Heart right ventricle (tissue), 16 donors: Measurements from ENCODE around the gene SMC6. TPM values are rescaled to one million over a fixed set of nuclear protein-coding genes. Genes with fewer than 3 reads are reported as not detected.

Experiments
- ATAC-seq, 8 donors: fragments of 200-7000 bp; cut with Tn5 transposase; one replicate each; pipeline ENCODE4 v1.9.1; 2020; ENCODE audit warnings: mild to moderate bottlenecking in 8 of 8, moderate library complexity in 8 of 8, moderate number of reproducible peaks in 1 of 8
- DNase-seq, 2 donors: peaks; one replicate each; pipeline ENCODE4 v3.0.0-alpha.2; 2020
- H3K27ac ChIP-seq, 10 donors: fragments of 200-600 bp; sonication (generic) in 2 of 10; one replicate each; pipeline versions ENCODE4 v1.5.0 to v1.8.0; 2020 to 2022; ENCODE audit warnings: mild to moderate bottlenecking in 3 of 10
- H3K27me3 ChIP-seq, 7 donors: fragments of 200-600 bp; one replicate each; pipeline ENCODE4 v1.8.0; 2021 to 2022; ENCODE audit warnings: mild to moderate bottlenecking in 2 of 7
- H3K36me3 ChIP-seq, 9 donors: fragments of 200-600 bp; sonication (generic) in 1 of 9; one replicate each; pipeline versions ENCODE4 v1.5.0 to v1.8.0; 2020 to 2022; ENCODE audit warnings: mild to moderate bottlenecking in 2 of 9
- H3K4me1 ChIP-seq, 9 donors: fragments of 200-600 bp; sonication (generic) in 1 of 9; one replicate each; pipeline versions ENCODE4 v1.5.0 to v1.8.0; 2020 to 2022; ENCODE audit warnings: mild to moderate bottlenecking in 4 of 9
- H3K4me3 ChIP-seq, 10 donors: fragments of 200-600 bp; sonication (generic) in 2 of 10; one replicate each; pipeline versions ENCODE4 v1.5.0 to v1.8.0; 2020 to 2022; ENCODE audit warnings: mild to moderate bottlenecking in 7 of 10, moderate library complexity in 2 of 10
- H3K9me3 ChIP-seq, 11 donors: fragments of 200-600 bp in 10 of 11; sonication (generic) in 2 of 11; one replicate each; pipeline versions ENCODE4 v1.5.0 to v1.8.0; 2013 to 2022; ENCODE audit warnings: mild to moderate bottlenecking in 2 of 11, control low read depth in 1 of 11, moderate library complexity in 1 of 11
- CTCF ChIP-seq, 9 donors: fragments of 200-600 bp; sonication (generic) in 2 of 9; IDR thresholded peaks; one replicate each; pipeline versions ENCODE4 v1.5.0 to v1.8.0; 2021 to 2022; ENCODE audit warnings: antibody characterized with exemption in 9 of 9, mild to moderate bottlenecking in 5 of 9, moderate library complexity in 1 of 9
- WGBS, 2 donors: extraction: QIAGEN DNeasy Blood & Tissue Kit; methylation state at CpG; one replicate each; pipeline ENCODE4 v1.1.7; 2013; ENCODE audit warnings: inconsistent platforms in 1 of 2; 5-methylcytosine and 5-hydroxymethylcytosine counted together
- intact Hi-C, 10 donors: fragments of 100-400 bp; cut with DNase I; formaldehyde crosslinking; loops; one replicate each; pipeline versions ENCODE4 v1.11.1 to v1.14.2; 2022
- polyA plus RNA-seq, 2 donors: library from polyadenylated mRNA; stranded (reverse); fragments of 200-250 nt; gene quantifications; one replicate each; pipeline ENCODE4 v1.2.3, GENCODE V29; 2013
- total RNA-seq, 10 donors: library from RNA; stranded (reverse); fragmentation: NEBNext Ultra II Directional in 3 of 10; extraction: Animal tissue kit (Norgen Biotek cat#: 25700) in 3 of 10; gene quantifications; one replicate each; pipeline versions ENCODE4 v1.2.1 to v1.2.4, GENCODE V29; 2021 to 2023
- donor health status: Arrhythmogenic right ventricular cardiomyopathy.
- donor health status: ischemic (EF 13 %, LVEDD 7.1; RV severe dilation, severe dysfunction).
- donor health status: healthy with polysubstance abuse.
- donor health status: DM: no; HTN: yes; CAD: no.
- donor health status: DM: no; HTN: no; CAD: no.
- donor health status: ischemic (EF 25% LVEDD 6.9; RV normal size, moderate dysfunction).
- donor health status: ischemic (EF 25% LVEDD 5.7; RV mildly dilated, moderate dysfunction).
- donor health status: healthy.
- donor health status: DM: yes; HTN: yes; CAD: no.
- donor health status: Ischemic cardiomyopathy.
- donor health status: ischemic (EF 35%, LVEDD 5.7; RV mildly dilated, moderate dysfunction).
- donor health status: nonischemic (EF 11% LVEDD 7.7; RV severe dilation, severe dysfunction).
- donor health status: DM: yes; HTN: yes; CAD: no.
- donor health status: PGD.
- donor health status: ischemic (EF 29% LVEDD 5.4; RV normal size, mild dysfunction).
- donor health status: nonischemic (EF 23%, LVEDD 6.1; RV moderate dilation, normal function).

Gene SMC6
- total and polyA plus RNA-seq, 12 donors = 4.7 to 14.7 (median 12.0) TPM

- no peak overlapping the region for H3K4me3 ChIP-seq
- ATAC-seq = no peak
- H3K4me1 ChIP-seq = peaks cover 0 to 6% (median 0%) of the 10 kb centered on the region in 9 donors
- no peak for DNase-seq
- WGBS, 2 donors = 56 to 57% methylated on average over 5 of the region's 5 CpGs
- no peaks in the 10 kb centered on the region for H3K27me3 ChIP-seq
- no peaks in the 10 kb centered on the region for H3K9me3 ChIP-seq
- no peaks in the 10 kb centered on the region for H3K36me3 ChIP-seq
- intact Hi-C loops = no loop called here
- TF ChIP-seq CTCF (IDR thresholded peaks at IDR 0.05) = no peak
- no peak overlapping the region for H3K27ac ChIP-seq
Observed at GRCh38 chr2:17791121-17791816, 37.7 kb upstream of the SMC6 start.

- DNase-seq (no peak), ATAC-seq (no peak)
- TF ChIP-seq CTCF (IDR thresholded peaks at IDR 0.05) = no peak
- intact Hi-C loops = no loop called here
- Histone ChIP-seq H3K9me3 (no peaks in the 10 kb centered on the region), H3K4me3 (no peak overlapping the region), H3K27me3 (no peaks in the 10 kb centered on the region), H3K4me1 (peaks cover 0 to 6% (median 0%) of the 10 kb centered on the region in 9 donors), H3K36me3 (no peaks in the 10 kb centered on the region), H3K27ac (no peak overlapping the region)
- WGBS, 2 donors = 76 to 78% methylated on average over 1 of the region's 1 CpG
Observed at GRCh38 chr2:17790536-17790935, 36.9 kb upstream of the SMC6 start.

GRCh38 chr2:17788773-17789172 is 35.2 kb upstream of the SMC6 start:
- intact Hi-C loops = no loop called here

GRCh38 chr2:17786727-17787126 is 33.1 kb upstream of the SMC6 start:
- Histone ChIP-seq H3K4me3 (no peak overlapping the region), H3K36me3 (peaks cover 0 to 6% (median 0%) of the 10 kb centered on the region in 9 donors), H3K27me3 (no peaks in the 10 kb centered on the region), H3K9me3 (no peaks in the 10 kb centered on the region), H3K27ac (no peak overlapping the region), H3K4me1 (peaks cover 0 to 6% (median 0%) of the 10 kb centered on the region in 9 donors)
- no peak for DNase-seq
- no peak for ATAC-seq
- WGBS, 2 donors = 86 to 88% methylated on average over 3 of the region's 3 CpGs
- TF ChIP-seq CTCF (IDR thresholded peaks at IDR 0.05) = no peak
- intact Hi-C loops = no loop called here

More at GRCh38 chr2:17788773-17789172, 35.2 kb upstream of the SMC6 start:
- Histone ChIP-seq H3K4me3 (no peak overlapping the region), H3K27me3 (no peaks in the 10 kb centered on the region), H3K27ac (no peak overlapping the region), H3K4me1 (peaks cover 0 to 6% (median 0%) of the 10 kb centered on the region in 9 donors), H3K36me3 (no peaks in the 10 kb centered on the region), H3K9me3 (no peaks in the 10 kb centered on the region)
- no peak for ATAC-seq
- DNase-seq = no peak
- TF ChIP-seq CTCF (IDR thresholded peaks at IDR 0.05) = no peak
- 70 to 77% methylated on average over 4 of the region's 4 CpGs for WGBS, 2 donors
